OCI-M1 (cell line): ENCODE measurements around the gene HTRA1.

Experiments used
- DNase-seq: peaks from one replicate; lab custom pipeline; 2025; lab: John Stamatoyannopoulos, UW

The HTRA1 gene

GRCh38 chr10:122554131-122555036 lies 93.0 kb downstream of the HTRA1 start:
- no peak for DNase-seq

- no peak for DNase-seq
Measured at GRCh38 chr10:122555442-122555841, 94.1 kb downstream of the HTRA1 start.

GRCh38 chr10:122557516-122557915 lies 96.2 kb downstream of the HTRA1 start:
- no peak for DNase-seq

- no peak for DNase-seq
Measured at GRCh38 chr10:122558452-122558851, 97.1 kb downstream of the HTRA1 start.

GRCh38 chr10:122559228-122559627 lies 97.9 kb downstream of the HTRA1 start:
- no peak for DNase-seq

GRCh38 chr10:122560279-122560804 lies 99.0 kb downstream of the HTRA1 start, which contains the start of gene DMBT1:
TSS of gene DMBT1 (plus strand) at chr10:122560754. CDS start at chr10:122560771, 17 bp downstream.
- no peak for DNase-seq

- DNase-seq: no peak
Measured at GRCh38 chr10:122561212-122561611, 99.9 kb downstream of the HTRA1 start.

GRCh38 chr10:122561792-122562191 lies 100.4 kb downstream of the HTRA1 start:
- DNase-seq: no peak
